HG03432 (cell line): Measurements from ENCODE around the gene ADARB2.
"Not testable (repeated sequence)": the region's sequence is repeated elsewhere in the genome, so short reads cannot be mapped to it uniquely, and the experiment has no call there.

Experiments used
- ATAC-seq: cut with Tn5 transposase; IDR thresholded peaks from one replicate; pipeline ENCODE4 v1.9.1; 2021; ENCODE audit warnings: mild to moderate bottlenecking, moderate library complexity; ENCODE audit not compliant: unreplicated experiment

ADARB2 gene

GRCh38 chr10:1364151-1364910 is 373.0 kb downstream of the ADARB2 start:
- no peak for ATAC-seq

DNA sequence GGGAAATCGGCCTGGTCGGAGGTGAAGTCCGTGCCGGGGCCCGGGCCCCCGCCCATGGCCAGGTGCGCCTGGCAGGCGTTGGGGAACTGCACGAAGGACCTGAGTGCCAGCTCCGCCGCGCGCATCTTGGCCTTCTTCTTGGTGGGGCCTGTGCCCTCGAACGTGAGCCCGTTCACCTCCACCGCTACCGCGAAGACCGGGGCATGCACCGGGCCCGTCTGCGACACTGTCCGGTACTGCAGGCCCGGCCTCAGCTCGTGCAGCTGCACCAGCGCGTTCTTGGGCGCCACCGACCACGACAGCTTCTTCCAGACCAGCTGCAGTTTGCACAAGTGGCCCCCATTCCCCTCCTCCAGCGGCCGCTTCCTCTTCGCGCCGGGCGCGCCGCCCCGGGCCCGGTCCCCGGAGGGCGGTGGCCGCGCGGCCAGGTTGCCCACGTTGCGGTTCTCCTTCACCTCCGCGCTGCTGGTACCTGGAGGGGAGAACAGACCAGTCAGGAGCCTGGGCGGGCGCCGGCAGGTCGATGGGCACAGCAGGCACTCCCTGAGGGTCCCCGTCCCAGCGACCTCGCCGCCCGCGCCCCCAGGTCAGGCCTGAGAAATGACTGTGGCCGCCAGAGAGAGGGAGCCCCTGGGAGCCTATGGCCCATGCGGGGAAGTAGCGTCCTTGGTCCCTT is 373.7 kb downstream of the ADARB2 start:
- ATAC-seq: no peak

GRCh38 chr10:1362589-1363445 is 374.5 kb downstream of the ADARB2 start:
- ATAC-seq: no peak

GRCh38 chr10:1361411-1362105 is 375.8 kb downstream of the ADARB2 start:
- no peak for ATAC-seq

DNA sequence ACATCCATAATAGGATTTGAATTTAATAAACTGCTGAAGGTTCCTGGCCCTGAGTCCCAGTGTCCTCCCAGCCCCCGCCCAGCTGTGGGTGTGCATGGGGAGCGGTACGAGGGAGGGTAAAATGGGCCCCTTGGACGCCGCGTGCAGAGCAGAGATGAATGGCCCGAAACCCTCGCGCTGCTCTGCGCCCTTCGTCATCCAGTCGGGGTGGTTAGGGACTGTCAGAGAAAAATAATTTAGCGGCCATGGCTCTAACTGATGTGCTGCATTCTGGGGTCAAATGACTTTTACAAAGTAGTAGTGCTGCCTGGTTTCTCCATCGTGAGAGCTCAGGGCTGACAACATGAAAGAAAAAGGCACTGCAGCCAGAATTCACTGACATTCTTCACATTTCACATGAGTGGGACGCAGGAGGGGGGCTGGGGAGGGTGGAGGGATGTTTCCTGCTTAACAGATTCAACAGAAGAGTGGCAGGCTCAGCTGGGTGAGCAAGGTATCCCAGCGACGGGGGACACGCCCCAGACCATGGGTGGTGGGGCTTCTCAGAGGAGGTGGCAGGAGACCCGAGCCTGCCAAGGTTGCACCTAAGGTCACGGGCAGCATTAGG is 376.7 kb downstream of the ADARB2 start:
- no peak for ATAC-seq

DNA sequence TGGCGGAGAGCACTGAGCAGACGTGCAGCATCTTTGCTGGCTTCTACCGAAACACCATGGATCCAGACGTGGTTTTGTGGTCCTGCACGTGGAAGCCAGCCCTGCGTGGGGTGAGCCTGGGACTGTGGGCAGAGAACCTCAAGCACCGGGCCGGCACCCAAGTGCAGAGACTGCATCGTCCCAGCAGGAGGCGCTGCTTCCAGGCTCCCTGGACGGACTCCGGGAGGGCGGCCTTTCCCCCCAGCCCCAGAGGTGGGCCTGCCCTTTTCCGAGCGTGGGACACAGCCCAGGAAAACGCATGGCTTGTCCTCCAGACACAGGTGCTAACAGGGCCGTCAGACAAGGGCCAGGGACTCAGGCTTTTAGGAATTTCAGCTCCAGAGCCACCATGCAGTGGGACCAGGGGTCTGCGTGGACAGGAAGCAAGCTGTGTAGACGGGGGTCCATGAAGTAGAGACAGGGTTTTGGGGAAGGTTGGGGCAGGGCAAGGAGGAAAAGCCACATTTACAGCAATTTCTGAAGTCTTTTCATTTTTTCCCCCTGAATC is 377.2 kb downstream of the ADARB2 start:
- no peak for ATAC-seq

DNA sequence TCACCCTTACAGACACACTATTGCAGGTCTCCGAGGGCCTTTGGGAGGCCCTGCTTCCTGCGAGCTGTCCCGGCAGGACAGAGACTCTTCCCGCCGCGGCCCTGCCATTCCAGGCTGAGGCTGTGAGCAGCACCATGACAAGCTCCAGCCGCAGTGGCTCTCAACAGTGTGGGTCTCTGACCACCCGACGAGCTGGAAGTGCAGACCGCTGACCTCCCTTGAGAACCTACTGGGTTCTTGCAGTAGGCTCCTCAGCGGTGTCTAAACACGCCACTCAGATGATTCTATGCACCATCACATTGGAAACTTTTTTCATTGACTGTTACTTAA is 377.7 kb downstream of the ADARB2 start:
- no peak for ATAC-seq

GRCh38 chr10:1358860-1359625 is 378.3 kb downstream of the ADARB2 start:
- no peak for ATAC-seq

- no peak for ATAC-seq
Measured at GRCh38 chr10:1358147-1358546, 379.2 kb downstream of the ADARB2 start.

- no peak for ATAC-seq
Measured at GRCh38 chr10:1356349-1356748, 381.0 kb downstream of the ADARB2 start.

- ATAC-seq: no peak
Measured at GRCh38 chr10:1354809-1355710, 382.3 kb downstream of the ADARB2 start.

GRCh38 chr10:1352296-1352695 is 385.0 kb downstream of the ADARB2 start:
- ATAC-seq: not testable (repeated sequence)

DNA sequence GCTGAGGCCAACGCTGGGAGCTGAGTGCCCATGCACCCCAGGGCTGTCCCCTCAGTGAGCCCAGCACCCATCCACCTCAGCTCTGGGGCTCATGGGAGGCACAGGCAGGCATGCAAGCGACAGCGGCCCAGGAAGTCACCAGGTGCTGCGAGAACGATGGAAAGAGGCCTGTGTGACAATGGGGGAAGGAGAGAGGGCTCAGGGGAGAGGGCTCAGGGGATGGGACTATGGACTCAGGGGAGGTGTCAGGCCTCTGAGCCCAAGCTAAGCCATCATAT is 388.6 kb downstream of the ADARB2 start:
- ATAC-seq: no peak

DNA sequence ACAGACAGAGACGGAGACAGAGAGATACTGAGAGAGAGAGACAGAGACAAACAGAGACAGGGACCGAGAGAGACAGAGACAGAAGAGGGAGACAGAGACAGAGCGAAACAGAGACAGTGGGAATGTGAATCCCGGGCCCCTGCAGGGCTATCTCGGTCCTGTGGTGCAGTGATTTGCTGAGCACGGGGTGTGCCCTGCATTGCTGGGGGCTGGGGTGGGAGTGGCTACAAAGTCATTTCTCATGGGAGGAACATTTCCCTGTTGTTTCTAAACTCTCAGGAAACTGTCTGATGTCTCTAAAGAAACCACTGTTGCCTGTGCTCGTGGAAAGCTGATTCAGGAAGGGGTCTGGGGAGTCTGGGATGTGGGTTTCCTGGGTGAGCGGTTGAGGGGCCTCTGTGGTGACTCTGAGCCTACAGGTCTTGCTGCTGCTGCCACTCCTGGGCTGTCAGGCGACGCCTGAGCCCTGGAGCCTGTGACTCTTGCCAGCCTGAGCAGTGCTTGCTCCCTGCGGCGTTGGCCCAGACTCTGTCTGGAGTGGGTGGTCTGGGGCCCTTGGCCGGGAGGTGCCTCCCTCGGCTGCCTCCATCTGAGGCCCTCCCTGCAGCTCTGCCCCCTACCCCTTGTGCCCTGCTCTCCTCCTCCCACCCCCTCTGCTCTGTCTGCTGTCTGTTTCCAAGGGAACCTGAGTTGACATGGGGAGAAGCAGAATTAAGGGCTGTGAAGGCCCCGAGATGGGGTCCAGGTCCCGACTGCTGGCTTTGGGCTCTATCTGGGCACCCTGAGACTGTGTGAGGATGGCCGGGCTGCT is 389.2 kb downstream of the ADARB2 start:
- ATAC-seq: no peak

- no peak for ATAC-seq
Measured at GRCh38 chr10:1347525-1347924, 389.8 kb downstream of the ADARB2 start.

- ATAC-seq: no peak
Measured at GRCh38 chr10:1346201-1346600, 391.1 kb downstream of the ADARB2 start.

DNA sequence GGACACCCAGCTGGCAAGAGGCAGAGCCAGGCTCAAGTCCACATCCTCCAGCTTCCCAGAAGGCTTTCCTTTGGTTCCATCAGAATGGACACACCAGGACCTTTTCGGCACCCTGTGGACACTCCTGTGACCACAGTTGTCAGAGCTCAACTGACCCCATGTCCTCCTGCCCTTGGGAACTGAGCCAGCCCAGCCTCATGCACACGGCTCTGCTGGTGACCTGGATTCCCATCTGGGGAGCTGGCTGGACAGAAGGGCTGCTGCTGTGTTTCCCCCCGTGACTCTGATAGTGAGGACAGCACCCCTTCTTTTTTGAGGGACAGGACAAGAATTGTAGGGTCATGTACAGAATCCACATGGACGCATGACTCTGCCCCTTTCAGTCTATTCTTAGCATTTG is 392.0 kb downstream of the ADARB2 start:
- ATAC-seq: no peak

GRCh38 chr10:1344846-1345245 is 392.5 kb downstream of the ADARB2 start:
- ATAC-seq: no peak
